ENCODE data around the gene PXK.

DNA sequence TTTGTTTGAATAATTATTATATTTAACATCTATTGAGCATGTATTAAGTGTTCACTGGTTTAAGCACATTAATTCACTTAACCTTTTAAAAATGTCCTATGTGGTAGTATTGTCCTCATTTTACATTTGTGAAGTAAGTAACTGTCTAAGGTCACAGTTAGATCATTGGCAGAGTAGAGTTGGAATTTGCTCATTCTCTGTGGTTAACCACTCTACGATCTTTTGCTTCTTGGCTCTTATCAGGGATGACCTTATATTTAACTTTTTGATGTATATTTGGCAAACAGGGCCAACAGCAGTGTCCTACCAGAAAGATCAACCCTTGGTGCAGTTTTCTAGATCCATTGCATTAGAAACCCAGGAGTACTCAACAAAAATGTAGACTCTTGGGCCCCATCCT is 34.0 kb downstream of the PXK start:
- no peak for TF ChIP-seq POLR2AphosphoS5 (IDR thresholded peaks at IDR 0.05)
- no peak for TF ChIP-seq CTCF (IDR thresholded peaks at IDR 0.05)
- TF ChIP-seq POLR2A (IDR thresholded peaks at IDR 0.05; ENCODE audit: low read depth): no peak
- no peak for TF ChIP-seq EP300 (IDR thresholded peaks at IDR 0.05)
